Measurements from ENCODE around the gene SUGCT. TPM values are rescaled to one million over a fixed set of nuclear protein-coding genes. Genes with fewer than 3 reads are reported as not detected.

Gene SUGCT
- total and polyA plus RNA-seq, 10 donors: 1.4 to 13.6 (median 2.5) TPM

GRCh38 chr7:40288827-40289226 is 154.0 kb downstream of the SUGCT start:
- no peaks in the 10 kb centered on the region for H3K4me1 ChIP-seq
- intact Hi-C loops (cut with DNase I; ENCODE audit: low total_unique reads): no loop called here

GRCh38 chr7:40297741-40298311 is 163.0 kb downstream of the SUGCT start:
- no peak for DNase-seq
- TF ChIP-seq CTCF (IDR thresholded peaks at IDR 0.05 in 8 of 11, conservative IDR thresholded peaks at IDR 0.05 in 3 of 11) (no peak), POLR2A (IDR thresholded peaks at IDR 0.05) (no peak), POLR2AphosphoS5 (IDR thresholded peaks at IDR 0.05) (no peak)
- intact Hi-C loops (cut with DNase I; ENCODE audit: low total_unique reads): no loop called here
- no peaks in the 10 kb centered on the region for H3K9me3 ChIP-seq
- no peaks in the 10 kb centered on the region for H3K4me1 ChIP-seq
- no peaks in the 10 kb centered on the region for H3K27me3 ChIP-seq (replicated peaks in 1 of 7)
- no peak overlapping the region for H3K27ac ChIP-seq
- no peaks in the 10 kb centered on the region for H3K36me3 ChIP-seq
- 46 to 78% (median 70%) methylated on average over 1 of the region's 1 CpG for WGBS, 5 donors
- H3K4me3 ChIP-seq: no peak overlapping the region

More at GRCh38 chr7:40288827-40289226, 154.0 kb downstream of the SUGCT start:
- Histone ChIP-seq H3K27ac (no peak overlapping the region), H3K27me3 (replicated peaks in 1 of 7) (no peaks in the 10 kb centered on the region), H3K4me3 (no peak overlapping the region), H3K9me3 (no peaks in the 10 kb centered on the region), H3K36me3 (no peaks in the 10 kb centered on the region)
- 70 to 78% (median 74%) methylated on average over 2 of the region's 2 CpGs for WGBS, 5 donors
- TF ChIP-seq CTCF (IDR thresholded peaks at IDR 0.05 in 8 of 11, conservative IDR thresholded peaks at IDR 0.05 in 3 of 11): no peak
- no peak for TF ChIP-seq POLR2AphosphoS5 (IDR thresholded peaks at IDR 0.05)
- DNase-seq: no peak

- 55 to 87% (median 70%) methylated on average over 2 of the region's 2 CpGs for WGBS, 5 donors
- DNase-seq: no peak
- no peak overlapping the region for H3K27ac ChIP-seq
- no peaks in the 10 kb centered on the region for H3K9me3 ChIP-seq
- TF ChIP-seq POLR2AphosphoS5 (IDR thresholded peaks at IDR 0.05) (no peak), CTCF (IDR thresholded peaks at IDR 0.05 in 8 of 11, conservative IDR thresholded peaks at IDR 0.05 in 3 of 11) (no peak), POLR2A (IDR thresholded peaks at IDR 0.05) (no peak)
- no peak overlapping the region for H3K4me3 ChIP-seq
- H3K36me3 ChIP-seq: no peaks in the 10 kb centered on the region
- no peaks in the 10 kb centered on the region for H3K27me3 ChIP-seq (replicated peaks in 1 of 7)
- intact Hi-C loops (cut with DNase I; ENCODE audit: low total_unique reads): no loop called here
- no peaks in the 10 kb centered on the region for H3K4me1 ChIP-seq
These were observed 163.6 kb downstream of the SUGCT start for GRCh38 chr7:40298421-40298820.

GRCh38 chr7:40299097-40299496 is 164.3 kb downstream of the SUGCT start:
- intact Hi-C loops (cut with DNase I; ENCODE audit: low total_unique reads): no loop called here
- Histone ChIP-seq H3K4me3 (no peak overlapping the region), H3K9me3 (no peaks in the 10 kb centered on the region), H3K4me1 (no peaks in the 10 kb centered on the region), H3K27ac (no peak overlapping the region), H3K27me3 (replicated peaks in 1 of 7) (no peaks in the 10 kb centered on the region), H3K36me3 (no peaks in the 10 kb centered on the region)
- no peak for DNase-seq
- 32 to 42% (median 38%) methylated on average over 4 of the region's 4 CpGs for WGBS, 5 donors
- TF ChIP-seq POLR2AphosphoS5 (IDR thresholded peaks at IDR 0.05): no peak
